Activated CD8-positive, alpha-beta memory T cell treated with anti-CD3 and anti-CD28 coated beads for 24 hours (primary cell): ENCODE data around the gene CEBPZOS.

Experiments
- DNase-seq: peaks from one replicate; pipeline ENCODE4 v3.0.0-alpha.2; 2020

The CEBPZOS gene

GRCh38 chr2:37244017-37244416 lies 47.7 kb downstream of the CEBPZOS start:
- no peak for DNase-seq

GRCh38 chr2:37244755-37245154 lies 48.5 kb downstream of the CEBPZOS start:
- no peak for DNase-seq

- no peak for DNase-seq
Observed at GRCh38 chr2:37246205-37246604, 49.9 kb downstream of the CEBPZOS start.

- DNase-seq, result no peak
Observed at GRCh38 chr2:37250869-37251740, 54.8 kb downstream of the CEBPZOS start.
